Neural crest cell (in vitro differentiated cells): ENCODE measurements around the gene IGSF9B. TPM values are rescaled to one million over a fixed set of nuclear protein-coding genes. Genes with fewer than 3 reads are reported as not detected.

Experiments
- DNase-seq: peaks from one replicate; pipeline ENCODE4 v3.0.0; 2021; ENCODE audit warnings: low read depth, mixed read lengths, low spot score
- H3K27ac Mint-ChIP-seq: one replicate; pipeline ENCODE4 v1.8.0; 2021; ENCODE audit warnings: mild to moderate bottlenecking, mixed read lengths; ENCODE audit not compliant: unreplicated experiment
- H3K27me3 Mint-ChIP-seq: 2 replicates; pipeline ENCODE4 v1.8.0; 2021; ENCODE audit warnings: low read depth, mild to moderate bottlenecking, mixed read lengths
- H3K36me3 Mint-ChIP-seq: 2 replicates; pipeline ENCODE4 v1.8.0; 2021; ENCODE audit warnings: low read depth, mild to moderate bottlenecking, mixed read lengths
- H3K4me1 Mint-ChIP-seq: 2 replicates; pipeline ENCODE4 v1.8.0; 2021; ENCODE audit warnings: mixed read lengths
- H3K4me3 Mint-ChIP-seq: one replicate; pipeline ENCODE4 v1.8.0; 2021; ENCODE audit warnings: mild to moderate bottlenecking, mixed read lengths
- H3K9me3 Mint-ChIP-seq: 2 replicates; pipeline ENCODE4 v1.8.0; 2021; ENCODE audit warnings: mixed read lengths
- total RNA-seq: library from RNA; stranded (reverse); gene quantifications from 2 replicates; pipeline ENCODE4 v1.2.1, GENCODE V29; 2021
- TF ChIP-seq, protein P1 (sequence below): fragments of 200-600 bp; sonication (generic); conservative IDR thresholded peaks from 2 replicates; pipeline ENCODE4 v1.5.0; 2021; ENCODE audit warnings: antibody characterized with exemption, mild to moderate bottlenecking

Gene IGSF9B
- total RNA-seq, 1 donor from 2014 or later = 12.9 TPM

DNA sequence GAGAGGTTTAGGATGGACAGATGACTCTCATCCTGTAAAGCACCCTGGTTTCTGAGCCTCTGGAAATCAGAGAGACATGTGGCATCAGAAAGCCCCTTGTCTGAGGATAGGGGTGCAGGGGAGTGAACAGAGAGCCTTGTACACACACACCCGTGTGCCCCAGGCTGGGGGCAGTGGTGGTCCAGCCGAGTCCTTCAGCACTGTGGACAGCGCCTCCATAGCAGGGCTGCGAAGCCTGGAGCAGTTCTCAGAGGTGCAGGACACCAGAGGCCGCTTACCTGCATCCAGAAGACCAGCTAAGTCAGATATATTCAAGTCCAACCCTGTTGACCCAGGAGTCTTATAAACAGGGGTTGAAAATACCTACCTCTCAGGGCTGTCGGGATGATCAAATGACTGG is 11.5 kb upstream of the IGSF9B start:
- H3K27me3 Mint-ChIP-seq = peaks cover 68% of the 10 kb centered on the region
- TF ChIP-seq, protein P1, sequence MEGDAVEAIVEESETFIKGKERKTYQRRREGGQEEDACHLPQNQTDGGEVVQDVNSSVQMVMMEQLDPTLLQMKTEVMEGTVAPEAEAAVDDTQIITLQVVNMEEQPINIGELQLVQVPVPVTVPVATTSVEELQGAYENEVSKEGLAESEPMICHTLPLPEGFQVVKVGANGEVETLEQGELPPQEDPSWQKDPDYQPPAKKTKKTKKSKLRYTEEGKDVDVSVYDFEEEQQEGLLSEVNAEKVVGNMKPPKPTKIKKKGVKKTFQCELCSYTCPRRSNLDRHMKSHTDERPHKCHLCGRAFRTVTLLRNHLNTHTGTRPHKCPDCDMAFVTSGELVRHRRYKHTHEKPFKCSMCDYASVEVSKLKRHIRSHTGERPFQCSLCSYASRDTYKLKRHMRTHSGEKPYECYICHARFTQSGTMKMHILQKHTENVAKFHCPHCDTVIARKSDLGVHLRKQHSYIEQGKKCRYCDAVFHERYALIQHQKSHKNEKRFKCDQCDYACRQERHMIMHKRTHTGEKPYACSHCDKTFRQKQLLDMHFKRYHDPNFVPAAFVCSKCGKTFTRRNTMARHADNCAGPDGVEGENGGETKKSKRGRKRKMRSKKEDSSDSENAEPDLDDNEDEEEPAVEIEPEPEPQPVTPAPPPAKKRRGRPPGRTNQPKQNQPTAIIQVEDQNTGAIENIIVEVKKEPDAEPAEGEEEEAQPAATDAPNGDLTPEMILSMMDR = no peak
- peaks cover 29% of the 10 kb centered on the region for H3K4me1 Mint-ChIP-seq
- no peak overlapping the region for H3K27ac Mint-ChIP-seq
- no peaks in the 10 kb centered on the region for H3K9me3 Mint-ChIP-seq
- peak; percentile 40 for DNase-seq
- H3K4me3 Mint-ChIP-seq = no peak overlapping the region
- no peaks in the 10 kb centered on the region for H3K36me3 Mint-ChIP-seq

DNA sequence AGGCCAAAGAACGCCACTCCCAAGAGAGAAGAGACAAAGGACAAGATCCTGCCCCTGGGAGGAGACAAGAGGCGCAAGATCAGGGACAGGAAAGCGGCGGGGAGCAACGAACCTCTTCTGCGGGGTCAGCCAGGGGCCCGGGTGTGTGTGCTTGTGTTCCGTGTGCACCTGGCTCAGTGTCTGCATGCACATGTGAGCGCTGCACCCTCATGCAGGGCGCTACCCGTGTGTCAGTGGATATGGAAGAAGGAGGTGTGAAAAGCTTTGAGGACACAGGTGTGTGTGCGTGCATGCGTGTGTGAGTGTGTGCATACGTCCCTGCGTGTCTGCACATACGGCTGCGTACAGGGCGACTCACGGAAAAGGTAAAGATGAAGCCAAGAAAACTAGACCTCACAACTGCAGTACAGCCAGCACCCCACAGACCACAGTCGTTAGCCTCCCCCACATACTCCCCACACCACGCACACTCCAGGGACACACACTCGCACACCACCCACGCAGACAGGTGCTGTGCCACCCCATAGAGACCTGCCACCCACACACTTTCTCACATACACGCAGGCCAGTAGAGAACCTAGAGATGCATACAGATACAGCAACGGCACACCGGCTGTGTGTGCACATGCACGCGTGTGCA is 11.0 kb upstream of the IGSF9B start:
- TF ChIP-seq, protein P1 = no peak
- peaks cover 29% of the 10 kb centered on the region for H3K4me1 Mint-ChIP-seq
- H3K9me3 Mint-ChIP-seq = no peaks in the 10 kb centered on the region
- no peak overlapping the region for H3K4me3 Mint-ChIP-seq
- H3K27me3 Mint-ChIP-seq = peaks cover 66% of the 10 kb centered on the region
- DNase-seq = no peak
- H3K27ac Mint-ChIP-seq = no peak overlapping the region
- H3K36me3 Mint-ChIP-seq = no peaks in the 10 kb centered on the region

DNA sequence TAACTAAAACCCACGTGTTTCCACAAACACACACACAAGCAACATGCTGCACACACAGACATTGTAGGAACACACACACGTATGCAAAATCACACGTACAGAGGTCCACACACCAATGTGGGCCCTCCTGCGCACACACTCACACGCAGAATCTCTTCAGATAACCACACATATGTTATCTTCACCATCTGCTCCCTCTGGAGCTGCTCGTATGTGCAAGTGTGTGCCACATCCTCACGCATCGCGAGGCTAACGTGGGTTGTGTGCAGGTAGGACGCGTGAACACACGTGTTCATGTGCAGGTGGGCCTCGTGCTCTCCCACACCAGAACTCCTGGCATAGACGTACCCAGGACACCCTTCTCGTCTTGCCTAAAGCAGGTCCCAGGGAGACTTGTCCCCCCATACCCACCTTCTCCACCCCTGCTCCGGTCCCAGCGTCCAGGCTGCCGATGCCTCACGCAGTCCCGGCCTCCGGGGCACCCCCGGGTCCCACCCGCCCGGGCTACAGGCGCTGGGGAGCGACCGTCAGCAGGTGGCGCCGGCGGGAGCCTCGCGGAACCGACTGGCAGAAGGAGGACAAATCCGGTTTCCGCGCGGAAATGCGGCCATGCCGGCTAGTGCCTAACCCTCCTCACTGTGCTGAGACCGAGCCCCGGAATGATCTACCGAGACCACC is 10.3 kb upstream of the IGSF9B start:
- TF ChIP-seq, protein P1 = peak; percentile 36
- Mint-ChIP-seq H3K36me3 (no peaks in the 10 kb centered on the region), H3K27me3 (peaks cover 67% of the 10 kb centered on the region), H3K27ac (no peak overlapping the region), H3K4me1 (peaks cover 29% of the 10 kb centered on the region), H3K9me3 (no peaks in the 10 kb centered on the region), H3K4me3 (no peak overlapping the region)
- peak; percentile 49 for DNase-seq

DNA sequence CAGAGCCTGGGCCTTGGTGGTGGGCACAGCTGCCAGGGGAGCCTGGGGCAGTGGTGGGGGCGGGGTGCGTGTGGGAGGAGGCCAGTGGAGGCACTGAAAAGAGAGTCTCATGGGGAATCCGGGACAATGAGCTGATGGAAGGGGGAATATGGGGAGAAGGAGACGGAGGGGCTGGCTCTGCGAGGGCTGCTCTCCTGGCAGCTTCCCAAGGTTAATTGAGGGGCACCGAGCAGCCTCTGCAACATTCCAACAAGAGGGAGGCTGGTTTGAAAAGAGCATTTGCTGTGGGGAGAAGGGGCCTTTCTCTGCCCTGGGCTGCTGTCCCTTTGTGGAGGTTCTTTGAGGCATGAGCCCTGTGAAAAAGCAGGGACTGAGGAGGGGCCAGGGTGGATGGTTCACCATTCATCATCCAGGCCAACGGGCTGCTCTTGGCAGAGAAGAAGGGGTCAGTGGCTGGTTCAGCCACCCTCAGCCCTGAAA is 9.4 kb upstream of the IGSF9B start:
- peaks cover 29% of the 10 kb centered on the region for H3K4me1 Mint-ChIP-seq
- TF ChIP-seq, protein P1 = no peak
- H3K27me3 Mint-ChIP-seq = peaks cover 70% of the 10 kb centered on the region
- no peak for DNase-seq
- H3K36me3 Mint-ChIP-seq = no peaks in the 10 kb centered on the region
- no peak overlapping the region for H3K4me3 Mint-ChIP-seq
- H3K27ac Mint-ChIP-seq = no peak overlapping the region
- no peaks in the 10 kb centered on the region for H3K9me3 Mint-ChIP-seq

DNA sequence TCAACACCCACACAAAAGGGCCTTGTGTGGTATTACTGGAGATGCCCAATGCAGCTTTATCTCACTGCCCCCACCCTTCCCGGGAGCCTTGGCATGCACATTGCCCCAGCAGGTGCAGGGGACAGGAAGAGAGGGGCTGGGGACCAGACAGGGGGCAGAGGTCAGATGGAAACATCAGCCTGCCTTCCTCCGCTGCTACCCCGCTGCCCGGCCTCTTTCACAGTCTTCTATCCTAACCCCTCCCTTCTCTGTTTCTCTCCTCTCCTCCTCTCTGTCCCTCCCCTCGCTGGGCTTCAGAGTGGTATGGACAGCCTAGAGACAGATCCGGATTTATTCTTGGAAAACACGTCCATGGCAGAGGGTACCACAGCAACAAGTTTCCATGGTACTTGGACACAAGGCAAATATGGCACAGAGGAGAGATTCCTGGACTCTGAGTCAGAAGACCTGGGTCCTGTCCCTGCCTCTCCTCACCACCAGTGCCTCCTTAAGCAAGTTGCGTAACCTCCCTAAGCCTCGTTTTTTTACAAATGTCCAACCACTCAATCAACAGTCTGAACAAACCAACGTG is 8.3 kb upstream of the IGSF9B start:
- Mint-ChIP-seq H3K4me3 (no peak overlapping the region), H3K4me1 (peaks cover 29% of the 10 kb centered on the region), H3K27me3 (peaks cover 71% of the 10 kb centered on the region), H3K27ac (no peak overlapping the region), H3K9me3 (no peaks in the 10 kb centered on the region), H3K36me3 (no peaks in the 10 kb centered on the region)
- TF ChIP-seq, protein P1 = no peak
- DNase-seq = no peak
